Colonic mucosa (tissue), 4 donors: ENCODE data around the gene GABRG3. TPM values are rescaled to one million over a fixed set of nuclear protein-coding genes. Genes with fewer than 3 reads are reported as not detected.

ENCODE experiments used
- DNase-seq: peaks from one replicate; pipeline ENCODE4 v3.0.0-alpha.2; 2020
- H3K27ac ChIP-seq: fragments of 200-600 bp; one replicate; pipeline ENCODE4 v1.8.0; 2021
- H3K27me3 ChIP-seq: fragments of 200-600 bp; one replicate; pipeline ENCODE4 v1.8.0; 2021
- H3K36me3 ChIP-seq: fragments of 200-600 bp; one replicate; pipeline ENCODE4 v1.8.0; 2021
- H3K4me1 ChIP-seq: fragments of 200-600 bp; one replicate; pipeline ENCODE4 v1.8.0; 2021; ENCODE audit warnings: mild to moderate bottlenecking
- H3K4me3 ChIP-seq: fragments of 200-600 bp; one replicate; pipeline ENCODE4 v1.8.0; 2021
- H3K9ac ChIP-seq, 2 donors: one replicate each; pipeline ENCODE4 v1.7.0; 2013; ENCODE audit warnings: control low read depth in 2 of 2, low read depth in 2 of 2, low read length in 2 of 2
- H3K9me3 ChIP-seq: fragments of 200-600 bp; one replicate; pipeline ENCODE4 v1.8.0; 2021
- CTCF ChIP-seq: fragments of 200-600 bp; IDR thresholded peaks from one replicate; pipeline ENCODE4 v1.8.0; 2022; ENCODE audit warnings: antibody characterized with exemption, mild to moderate bottlenecking
- intact Hi-C: fragments of 100-400 bp; cut with DNase I; formaldehyde crosslinking; loops from one replicate; pipeline ENCODE4 v1.14.1; 2022
- total RNA-seq, 2 donors: library from RNA; stranded (reverse); fragmentation: NEBNext Ultra II Directional in 1 of 2; extraction: Animal tissue kit (Norgen Biotek cat#: 25700) in 1 of 2; gene quantifications; one replicate each; pipeline ENCODE4 v1.2.1, GENCODE V29; 2021
- donor health status: healthy.
- donor health status: DM: no; HTN: no; CAD: no.
- donor health status: DM: no; HTN: no; CAD: no.

The GABRG3 gene
- total RNA-seq, 2 donors from 2014 or later: not detected

GRCh38 chr15:27114473-27114872 is 143.5 kb downstream of the GABRG3 start:
- intact Hi-C loops: no loop called here
- H3K36me3 ChIP-seq: no peaks in the 10 kb centered on the region
- DNase-seq: no peak
- no peak overlapping the region for H3K9ac ChIP-seq
- no peaks in the 10 kb centered on the region for H3K4me1 ChIP-seq
- no peaks in the 10 kb centered on the region for H3K9me3 ChIP-seq
- no peaks in the 10 kb centered on the region for H3K27me3 ChIP-seq
- H3K4me3 ChIP-seq: no peak overlapping the region
- no peak overlapping the region for H3K27ac ChIP-seq
- no peak for TF ChIP-seq CTCF

GRCh38 chr15:27119695-27120266 is 148.8 kb downstream of the GABRG3 start:
- no peak overlapping the region for H3K4me3 ChIP-seq
- TF ChIP-seq CTCF: no peak
- intact Hi-C loops: no loop called here
- no peak for DNase-seq
- H3K9ac ChIP-seq: no peak overlapping the region
- H3K27ac ChIP-seq: no peak overlapping the region
- H3K4me1 ChIP-seq: no peaks in the 10 kb centered on the region
- no peaks in the 10 kb centered on the region for H3K27me3 ChIP-seq
- no peaks in the 10 kb centered on the region for H3K9me3 ChIP-seq
- no peaks in the 10 kb centered on the region for H3K36me3 ChIP-seq

- no peak for DNase-seq
- no peak for TF ChIP-seq CTCF
- H3K9ac ChIP-seq: no peak overlapping the region
These were observed 150.7 kb downstream of the GABRG3 start for GRCh38 chr15:27121672-27122071.

GRCh38 chr15:27123291-27123690 is 152.3 kb downstream of the GABRG3 start:
- Histone ChIP-seq H3K9ac (no peak overlapping the region), H3K36me3 (no peaks in the 10 kb centered on the region), H3K9me3 (no peaks in the 10 kb centered on the region), H3K4me1 (no peaks in the 10 kb centered on the region), H3K27me3 (no peaks in the 10 kb centered on the region), H3K4me3 (no peak overlapping the region), H3K27ac (no peak overlapping the region)
- no peak for TF ChIP-seq CTCF
- DNase-seq: no peak
- intact Hi-C loops: no loop called here

More at GRCh38 chr15:27121672-27122071, 150.7 kb downstream of the GABRG3 start:
- H3K27me3 ChIP-seq: no peaks in the 10 kb centered on the region
- no peak overlapping the region for H3K4me3 ChIP-seq
- H3K27ac ChIP-seq: no peak overlapping the region
- intact Hi-C loops: no loop called here
- no peaks in the 10 kb centered on the region for H3K36me3 ChIP-seq
- no peaks in the 10 kb centered on the region for H3K4me1 ChIP-seq
- no peaks in the 10 kb centered on the region for H3K9me3 ChIP-seq

GRCh38 chr15:27123808-27124207 is 152.8 kb downstream of the GABRG3 start:
- DNase-seq: no peak
- TF ChIP-seq CTCF: no peak

More at GRCh38 chr15:27123808-27124207, 152.8 kb downstream of the GABRG3 start:
- H3K9me3 ChIP-seq: no peaks in the 10 kb centered on the region
- no peaks in the 10 kb centered on the region for H3K4me1 ChIP-seq
- no peak overlapping the region for H3K4me3 ChIP-seq
- H3K9ac ChIP-seq: no peak overlapping the region
- H3K27ac ChIP-seq: no peak overlapping the region
- intact Hi-C loops: no loop called here
- no peaks in the 10 kb centered on the region for H3K36me3 ChIP-seq
- no peaks in the 10 kb centered on the region for H3K27me3 ChIP-seq
